SK-N-MC (cell line): ENCODE results near the gene CRK.

Source experiments
- DNase-seq: peaks from one replicate; pipeline ENCODE4 v3.0.0-alpha.2; 2011; ENCODE audit warnings: low read depth, low spot score
- H3K27ac ChIP-seq: fragments of 200-600 bp; sonication (generic); 2 replicates; pipeline ENCODE4 v1.5.1; 2016; ENCODE audit warnings: mixed run types
- H3K36me3 ChIP-seq: fragments of 200-600 bp; sonication (generic); 2 replicates; pipeline ENCODE4 v1.6.1; 2017; ENCODE audit warnings: antibody characterized with exemption, low read length, mixed read lengths; ENCODE audit not compliant: insufficient read depth
- H3K4me3 ChIP-seq: fragments of 200-600 bp; sonication (generic); 2 replicates; pipeline ENCODE4 v1.5.1; 2016
- H3K9ac ChIP-seq: fragments of 200-600 bp; sonication (generic); 2 replicates; pipeline ENCODE4 v1.8.0; 2017; ENCODE audit warnings: mixed run types, mixed read lengths; ENCODE audit not compliant: insufficient read length
- H3K9me3 ChIP-seq: fragments of 200-600 bp; sonication (generic); 2 replicates; pipeline ENCODE4 v1.6.1; 2017; ENCODE audit warnings: low read depth, mild to moderate bottlenecking, antibody characterized with exemption, low read length, moderate library complexity, mixed read lengths
- EZH2 ChIP-seq: fragments of 200-600 bp; sonication (generic); IDR thresholded peaks from one replicate; pipeline ENCODE4 v1.6.1; 2017; ENCODE audit warnings: antibody characterized with exemption
- FOXP2 ChIP-seq: optimal IDR thresholded peaks from 2 replicates; pipeline ENCODE3; 2011; ENCODE audit warnings: mild to moderate bottlenecking, moderate library complexity; ENCODE audit not compliant: insufficient read depth; ENCODE audit errors: extremely low read length, control extremely low read depth
- POLR2AphosphoS5 ChIP-seq: IDR thresholded peaks from 2 replicates; pipeline ENCODE4 v1.6.1; 2012; ENCODE audit warnings: mild to moderate bottlenecking, low read depth, low read length, borderline replicate concordance

CRK gene

DNA sequence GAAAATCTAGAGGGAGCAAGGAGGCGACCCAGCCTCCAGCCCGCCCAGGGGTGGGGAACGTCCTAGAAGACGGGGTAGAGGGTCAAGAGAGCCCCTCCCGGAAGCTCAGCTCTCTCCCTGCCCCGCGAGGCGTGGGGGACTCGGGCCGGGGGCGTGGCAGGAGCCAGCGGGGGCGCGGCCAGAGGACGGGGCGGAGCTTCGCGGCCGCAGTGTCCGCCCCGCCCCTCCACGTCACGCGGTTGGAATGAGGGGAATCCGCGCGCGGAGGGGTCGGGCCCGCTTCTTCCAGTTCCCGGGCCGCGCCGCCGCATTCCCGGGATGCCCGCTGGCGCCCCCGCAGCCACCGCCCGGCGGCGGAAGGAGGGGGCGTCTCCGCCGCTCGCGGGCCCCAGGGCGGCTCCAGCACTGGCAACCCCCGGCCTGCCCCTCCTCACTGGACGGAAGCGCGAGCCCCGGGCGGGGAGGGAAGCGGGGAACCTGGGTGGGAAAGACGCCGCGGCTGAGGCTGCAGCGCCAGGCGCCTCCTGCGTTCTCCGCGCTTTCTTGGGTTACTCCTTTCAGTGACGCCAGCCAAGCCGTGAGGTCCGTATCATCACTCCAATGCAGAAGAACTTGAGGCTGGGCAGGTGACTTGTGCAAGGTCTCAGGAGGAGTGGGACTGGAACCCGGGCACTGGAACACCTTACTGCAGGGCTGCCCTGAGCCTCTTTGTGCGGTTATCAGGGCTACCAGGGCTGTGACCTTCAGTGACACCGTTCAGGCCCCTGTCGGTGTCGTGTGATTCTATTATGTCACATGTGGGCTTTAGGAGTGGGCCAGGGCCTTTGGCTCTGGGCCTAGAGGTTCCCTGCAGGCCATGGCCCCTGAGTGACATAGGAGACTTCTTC is 32.1 kb upstream of the CRK start:
- no peaks in the 10 kb centered on the region for H3K9me3 ChIP-seq
- TF ChIP-seq FOXP2 (no peak), EZH2 (no peak), POLR2AphosphoS5 (no peak; the same call in 1 of the 2 replicates)
- H3K27ac ChIP-seq: peak overlapping the region; percentile 94
- H3K36me3 ChIP-seq: peaks cover 7% of the 10 kb centered on the region; the same call in 1 of the 2 replicates
- peak overlapping the region; percentile 74 for H3K4me3 ChIP-seq
- peak overlapping the region; percentile 68 for H3K9ac ChIP-seq
- no peak for DNase-seq

DNA sequence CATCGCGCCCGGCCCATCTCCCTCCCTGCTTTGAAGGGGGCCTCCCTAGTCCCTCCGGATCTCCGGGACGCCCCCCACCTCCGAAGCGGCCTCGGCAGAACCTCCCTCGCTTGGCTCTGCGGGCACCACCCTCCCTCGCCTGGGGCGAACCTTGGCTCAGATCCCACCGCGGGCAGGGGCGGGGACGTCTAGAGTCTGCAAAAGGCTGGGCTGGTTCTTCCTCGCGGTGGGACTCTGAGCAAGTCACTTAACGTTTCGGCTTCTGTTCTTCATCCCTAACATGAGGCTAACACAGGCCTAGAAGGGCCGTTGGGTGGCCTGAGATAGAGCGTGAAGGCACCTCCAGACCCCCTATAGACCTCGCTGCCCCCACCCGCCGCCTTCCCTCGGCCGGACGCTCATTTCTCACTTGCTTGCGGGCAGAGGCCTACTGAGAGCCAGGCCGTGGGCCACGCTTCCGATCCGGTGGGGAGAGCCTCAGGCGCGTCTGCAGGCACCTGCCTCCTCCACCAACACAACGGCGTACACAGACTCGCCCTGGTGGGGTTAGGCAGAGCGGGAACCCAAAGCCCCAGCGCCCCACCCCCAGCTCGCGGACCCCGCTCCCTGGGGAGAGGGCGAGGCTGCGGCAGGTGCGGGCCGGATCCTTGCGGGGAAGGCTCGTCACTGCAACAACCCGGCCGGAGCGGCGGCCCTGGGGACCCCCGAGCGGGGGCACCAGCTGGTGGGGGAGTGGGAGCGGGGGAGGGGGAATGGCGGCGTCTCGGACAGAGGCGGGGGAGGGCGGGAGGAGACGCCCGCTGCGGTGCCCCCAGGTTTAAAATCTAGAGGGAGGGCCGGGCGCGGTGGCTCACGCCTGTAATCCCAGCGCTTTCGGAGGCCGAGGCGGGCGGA is 31.0 kb upstream of the CRK start:
- peak; percentile 63 for TF ChIP-seq POLR2AphosphoS5
- no peak for TF ChIP-seq EZH2
- peak overlapping the region; percentile 68 for H3K9ac ChIP-seq
- DNase-seq: peak; percentile 20
- H3K4me3 ChIP-seq: peak overlapping the region; percentile 74
- H3K36me3 ChIP-seq: peaks cover 15% of the 10 kb centered on the region; the same call in 1 of the 2 replicates
- H3K9me3 ChIP-seq: no peaks in the 10 kb centered on the region
- peak overlapping the region; percentile 94 for H3K27ac ChIP-seq

DNA sequence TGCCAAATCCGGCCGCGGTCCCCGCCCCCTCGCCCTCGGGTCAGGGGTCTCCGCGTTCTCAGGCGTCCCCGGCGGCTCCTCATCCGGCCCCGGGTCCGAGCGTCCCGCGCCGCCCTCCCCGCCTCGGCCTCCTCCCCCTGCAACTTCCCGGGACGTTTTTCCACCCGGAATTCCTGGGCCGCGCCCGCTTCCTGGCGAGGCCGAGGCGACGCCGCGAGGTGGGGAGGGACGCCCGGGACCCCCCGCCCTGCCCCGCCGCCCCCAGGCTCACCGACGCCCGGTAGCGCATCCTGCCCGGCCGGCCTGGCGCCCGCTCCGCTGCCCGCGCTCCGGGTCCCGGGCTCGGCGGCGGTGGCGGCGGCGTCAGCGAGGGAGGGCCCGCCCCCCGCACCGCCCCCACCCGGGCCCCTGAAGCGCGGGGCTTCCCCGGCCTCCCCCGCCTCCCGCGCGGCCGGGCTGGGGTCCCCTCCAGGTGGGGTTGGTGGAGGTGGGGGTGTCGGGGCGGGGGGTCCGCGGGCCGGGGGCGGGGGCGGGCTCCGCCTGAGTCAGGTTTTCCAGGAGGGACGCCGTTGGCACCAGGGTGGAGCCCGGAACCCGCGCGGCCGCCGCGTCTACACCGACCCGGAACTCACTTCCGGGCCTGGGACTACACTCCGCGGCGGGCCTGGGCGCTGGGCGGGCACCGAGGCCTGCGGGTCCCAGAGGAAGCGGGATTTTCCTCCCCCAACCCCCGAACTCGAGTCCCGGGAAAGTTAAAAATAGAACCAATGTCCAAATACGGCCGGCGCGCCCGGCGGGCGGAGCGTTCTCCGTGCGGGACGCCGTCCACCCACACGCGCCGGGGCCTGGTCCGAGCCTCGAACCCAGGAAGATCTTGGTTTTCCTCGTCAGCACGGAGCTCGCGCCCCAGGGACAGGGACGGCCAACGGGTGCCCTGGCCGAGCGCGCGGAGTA is 29.7 kb upstream of the CRK start:
- TF ChIP-seq POLR2AphosphoS5 (no peak), FOXP2 (no peak), EZH2 (no peak)
- Histone ChIP-seq H3K9ac (peak overlapping the region; percentile 80), H3K9me3 (no peaks in the 10 kb centered on the region), H3K27ac (peak overlapping the region; percentile 94), H3K4me3 (peak overlapping the region; percentile 92), H3K36me3 (peaks cover 25% of the 10 kb centered on the region; the same call in 1 of the 2 replicates)
- DNase-seq: no peak

DNA sequence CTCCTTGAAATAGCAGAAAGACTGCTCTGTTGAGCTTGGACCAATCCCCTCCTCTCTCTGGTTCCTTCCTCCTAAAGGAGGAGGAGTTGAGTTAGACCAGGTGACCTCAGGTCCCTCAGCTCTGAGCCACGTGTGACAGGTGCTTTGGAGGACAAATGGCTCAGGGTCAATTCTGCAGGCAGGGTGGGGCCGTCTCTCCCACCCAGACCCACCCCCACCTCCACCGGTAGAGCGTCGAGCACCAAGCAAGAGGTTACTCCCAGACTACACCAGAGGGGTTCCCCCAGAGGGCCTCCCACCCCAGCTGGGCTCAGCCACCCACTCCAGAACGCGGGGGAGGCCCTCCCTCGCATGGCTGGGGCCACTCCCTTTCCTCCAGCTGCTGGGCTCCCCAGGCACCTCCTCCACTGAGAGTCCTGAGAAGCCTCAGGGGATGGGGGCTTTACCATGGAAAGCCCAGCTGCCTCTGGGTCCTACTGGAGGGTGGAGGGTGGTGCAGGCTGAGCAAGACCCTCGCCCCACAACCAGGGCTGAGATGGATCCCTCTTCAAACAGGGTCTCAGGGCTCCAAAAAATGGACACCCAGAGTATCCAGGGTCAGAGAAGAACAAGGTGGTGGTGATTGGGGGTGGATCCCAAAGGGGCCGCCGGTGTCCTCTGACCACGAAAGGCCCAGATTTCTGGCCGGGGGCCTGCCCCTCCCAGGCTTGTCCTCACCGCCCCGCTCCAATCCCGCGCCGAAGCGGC is 28.8 kb upstream of the CRK start:
- H3K36me3 ChIP-seq: peaks cover 29% of the 10 kb centered on the region; the same call in 1 of the 2 replicates
- H3K9ac ChIP-seq: peak overlapping the region; percentile 80
- peak overlapping the region; percentile 68 for H3K27ac ChIP-seq
- peak overlapping the region; percentile 92 for H3K4me3 ChIP-seq
- no peak for DNase-seq
- TF ChIP-seq POLR2AphosphoS5 (no peak), FOXP2 (no peak), EZH2 (no peak)
- no peaks in the 10 kb centered on the region for H3K9me3 ChIP-seq

DNA sequence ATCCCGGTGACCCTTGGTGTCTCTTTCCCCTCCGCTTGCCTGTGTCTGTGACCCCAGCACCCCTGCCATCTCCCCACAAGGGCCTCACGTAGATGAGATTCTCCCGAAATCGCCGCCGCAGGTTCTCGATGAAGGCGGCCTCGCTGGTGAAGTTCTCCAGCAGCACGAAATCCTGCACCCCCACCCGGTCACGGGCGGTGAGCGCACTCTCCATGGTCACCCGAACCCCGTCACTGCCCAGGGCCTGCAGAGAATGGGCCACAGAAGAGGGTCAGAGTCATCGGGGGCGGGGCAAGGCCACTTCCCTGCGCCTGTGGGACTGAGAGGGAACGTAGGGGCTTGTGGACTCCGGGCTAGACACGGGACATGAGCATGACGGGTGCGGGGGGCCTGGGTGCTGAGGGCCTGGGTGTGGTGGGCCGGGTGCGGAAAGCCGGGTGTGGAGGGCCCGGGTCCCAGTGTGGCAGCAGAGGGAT is 28.1 kb upstream of the CRK start:
- Histone ChIP-seq H3K36me3 (peaks cover 32% of the 10 kb centered on the region; the same call in 1 of the 2 replicates), H3K9ac (no peak overlapping the region), H3K9me3 (no peaks in the 10 kb centered on the region), H3K4me3 (0 out of 2 replicates have a peak overlapping the region, but pooled peaks have one; percentile 51), H3K27ac (0 out of 2 replicates have a peak overlapping the region, but pooled peaks have one; percentile 25)
- no peak for DNase-seq
- TF ChIP-seq FOXP2 (no peak), POLR2AphosphoS5 (no peak), EZH2 (no peak)

DNA sequence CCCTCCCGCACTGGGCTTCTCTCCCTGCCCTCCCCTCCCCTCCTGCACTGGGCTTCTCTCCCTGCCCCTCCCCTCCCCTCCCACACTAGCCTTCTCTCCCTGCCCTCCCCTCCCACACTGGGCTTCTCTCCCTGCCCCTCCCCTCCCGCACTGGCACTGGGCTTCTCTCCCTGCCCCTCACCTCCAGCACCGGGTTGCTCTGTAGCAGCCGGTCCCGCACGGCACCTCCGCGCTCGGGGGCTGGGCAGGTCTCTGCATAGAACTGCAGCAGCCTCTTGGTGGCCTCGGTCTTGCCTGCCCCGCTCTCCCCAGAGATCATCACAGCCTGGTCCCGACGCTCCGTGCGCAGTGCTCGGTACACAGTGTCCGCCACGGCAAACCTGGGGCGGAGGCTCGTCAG is 26.6 kb upstream of the CRK start:
- Histone ChIP-seq H3K9me3 (no peaks in the 10 kb centered on the region), H3K4me3 (no peak overlapping the region), H3K9ac (no peak overlapping the region), H3K36me3 (peaks cover 42% of the 10 kb centered on the region; the same call in 1 of the 2 replicates), H3K27ac (no peak overlapping the region)
- no peak for DNase-seq
- no peak for TF ChIP-seq POLR2AphosphoS5
- TF ChIP-seq EZH2: no peak
- no peak for TF ChIP-seq FOXP2

DNA sequence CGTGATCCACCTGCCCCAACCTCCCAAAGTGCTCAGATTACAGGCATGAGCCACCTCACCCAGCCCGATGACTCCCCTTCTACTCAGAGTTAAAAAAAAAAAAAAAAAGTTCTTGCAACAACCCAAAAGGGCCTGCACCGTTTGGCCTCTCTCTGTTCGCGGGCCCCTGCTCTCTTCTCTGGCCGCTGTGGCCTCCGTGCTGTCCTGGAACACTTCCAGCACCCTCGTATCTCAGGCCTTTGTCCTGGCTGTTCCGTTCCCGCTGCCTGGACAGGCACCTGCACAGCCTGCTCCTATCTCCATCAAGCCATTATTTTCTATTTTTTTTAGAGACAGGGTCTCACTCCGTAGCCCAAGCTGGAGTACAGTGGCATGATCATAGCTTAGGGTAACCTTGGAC is 25.7 kb upstream of the CRK start:
- no peak overlapping the region for H3K9ac ChIP-seq
- H3K4me3 ChIP-seq: no peak overlapping the region
- TF ChIP-seq POLR2AphosphoS5 (no peak), FOXP2 (no peak), EZH2 (no peak)
- H3K36me3 ChIP-seq: peaks cover 48% of the 10 kb centered on the region; the same call in 1 of the 2 replicates
- H3K9me3 ChIP-seq: no peaks in the 10 kb centered on the region
- no peak for DNase-seq
- no peak overlapping the region for H3K27ac ChIP-seq
